HG02870 (cell line): ENCODE measurements around the gene CACNA2D4.

Experiments used
- ATAC-seq: cut with Tn5 transposase; IDR thresholded peaks from one replicate; pipeline ENCODE4 v1.9.1; 2021; ENCODE audit warnings: mild to moderate bottlenecking, moderate library complexity; ENCODE audit not compliant: unreplicated experiment

The CACNA2D4 gene

DNA sequence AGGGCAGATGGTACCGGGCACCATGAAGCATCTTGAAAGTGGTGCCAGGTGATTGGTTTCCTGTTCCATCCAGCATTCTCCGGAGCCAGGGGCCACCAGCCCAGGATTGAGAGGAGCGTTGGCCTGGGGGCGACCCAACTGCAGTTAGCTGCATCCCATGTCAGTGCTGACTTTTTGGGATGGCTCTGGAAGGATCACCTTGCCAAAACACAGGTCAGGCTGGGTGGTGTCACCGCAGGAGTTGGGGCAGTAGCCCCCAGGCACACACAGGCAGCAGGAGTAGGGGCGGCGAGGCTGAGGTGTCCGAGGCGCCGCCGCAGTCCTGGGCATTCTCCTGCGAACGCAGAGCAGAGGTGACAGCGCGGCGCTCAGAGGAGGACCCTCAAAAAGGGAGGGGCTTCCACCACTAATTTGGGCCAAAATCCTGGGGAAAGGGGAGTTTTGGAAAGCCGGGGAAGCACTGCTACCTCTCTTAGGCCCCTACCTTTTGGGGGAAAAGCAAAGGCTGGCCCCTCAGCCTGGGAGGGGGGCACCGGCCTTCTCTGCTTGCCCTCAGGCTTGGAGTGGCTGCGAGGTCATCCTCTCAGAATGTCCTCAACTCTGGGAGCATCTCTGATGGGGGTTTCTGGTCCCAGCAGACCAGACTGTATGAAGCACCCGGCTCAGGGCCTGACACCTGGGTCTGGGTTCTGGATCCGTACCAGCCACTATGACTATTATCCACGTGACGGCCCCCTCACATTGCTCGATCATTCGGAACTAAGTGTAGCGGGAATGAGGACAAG is 124.8 kb downstream of the CACNA2D4 start:
- ATAC-seq, result no peak

DNA sequence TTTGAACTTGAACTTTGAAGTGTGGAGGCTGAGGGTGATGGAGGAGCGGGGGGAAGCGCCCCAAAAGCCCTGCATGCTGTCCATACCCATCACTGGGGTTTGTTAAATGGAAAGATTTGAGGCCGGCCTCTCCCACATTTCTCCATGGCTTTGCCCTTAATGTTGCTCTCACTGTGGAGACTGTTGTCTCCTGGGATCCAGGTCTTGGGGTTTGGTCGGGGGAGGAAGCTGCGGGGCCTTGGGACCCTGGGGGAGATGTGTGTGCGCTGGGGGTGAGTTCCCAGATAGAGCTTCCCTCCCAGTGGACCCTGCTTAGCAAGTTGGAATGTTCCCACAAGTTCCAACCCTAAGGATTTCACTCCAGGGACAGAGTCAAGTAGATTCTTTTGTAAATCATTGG is 126.0 kb downstream of the CACNA2D4 start:
- no peak for ATAC-seq

DNA sequence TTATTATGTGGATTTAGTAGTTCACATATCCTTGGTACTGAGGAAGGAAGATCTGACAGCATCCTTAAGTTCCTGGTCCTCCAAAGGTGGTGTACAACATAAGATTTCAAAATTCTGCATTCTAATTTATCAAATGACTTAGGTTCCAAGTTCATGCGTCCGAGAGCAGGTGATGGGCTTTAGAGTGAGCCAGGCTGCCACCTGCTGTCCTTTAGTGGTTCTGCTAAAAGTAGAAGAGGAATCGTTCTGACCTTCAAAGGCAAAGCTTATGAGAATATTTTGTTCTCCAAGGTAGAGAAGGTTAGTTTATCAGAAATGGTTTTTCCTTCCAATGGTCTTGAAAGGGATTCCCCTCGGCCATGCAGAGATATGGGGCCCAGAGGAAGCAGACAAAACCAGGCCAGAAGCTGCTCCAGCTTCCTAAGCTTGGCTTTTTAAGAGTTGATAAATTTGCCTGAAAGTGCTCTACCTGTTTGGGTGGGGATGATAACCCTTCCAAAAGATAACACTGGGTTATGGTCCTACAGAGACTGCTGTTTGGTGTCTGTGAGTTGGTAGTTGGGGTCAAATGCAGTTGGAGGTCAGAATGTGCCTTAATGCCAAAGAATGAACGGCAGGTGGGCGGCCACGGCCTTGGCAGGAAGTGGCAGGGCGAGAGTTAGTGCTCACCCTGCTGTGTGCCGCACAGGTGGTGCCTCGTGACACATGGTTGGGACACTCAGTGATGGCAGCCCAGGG is 127.2 kb downstream of the CACNA2D4 start:
- ATAC-seq, result no peak

DNA sequence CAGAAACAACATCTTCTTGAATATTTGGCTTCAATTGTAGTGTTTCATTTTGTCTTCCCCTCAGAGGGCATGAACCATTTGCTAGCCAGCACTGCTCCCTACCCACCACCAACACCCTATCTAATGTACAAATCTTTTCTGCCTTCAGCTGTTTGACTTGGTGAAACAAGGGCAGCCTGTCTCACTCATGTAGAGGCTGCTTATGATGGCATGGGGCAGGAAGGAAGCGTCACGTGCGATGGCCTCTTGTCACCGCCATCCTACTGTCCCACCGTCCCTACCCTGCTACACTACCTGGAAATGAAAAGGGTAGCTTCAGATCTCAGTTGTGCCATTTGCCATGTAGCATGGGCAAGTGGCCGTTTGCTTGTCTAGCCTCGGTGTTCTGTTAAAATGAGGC is 128.0 kb downstream of the CACNA2D4 start:
- ATAC-seq, result no peak

DNA sequence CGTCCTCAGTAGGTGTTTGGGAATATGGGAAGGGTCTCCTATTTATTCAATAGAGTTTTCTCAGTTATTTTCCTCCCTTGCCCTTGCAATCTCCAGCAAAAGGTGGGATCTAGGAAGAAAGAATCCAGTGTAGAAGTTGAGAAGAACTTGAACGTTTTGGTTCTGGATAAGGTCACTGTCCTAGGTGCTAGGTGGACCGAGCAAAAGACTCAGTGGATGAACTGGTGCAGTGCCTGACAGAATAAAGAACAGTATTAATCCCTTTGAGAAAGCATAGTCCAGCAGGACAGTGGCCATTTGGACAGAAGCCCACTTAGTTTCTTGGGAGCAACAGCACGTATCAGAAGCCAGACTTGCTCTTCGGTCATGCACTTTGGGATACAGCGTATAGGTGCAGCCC is 130.7 kb downstream of the CACNA2D4 start:
- no peak for ATAC-seq

DNA sequence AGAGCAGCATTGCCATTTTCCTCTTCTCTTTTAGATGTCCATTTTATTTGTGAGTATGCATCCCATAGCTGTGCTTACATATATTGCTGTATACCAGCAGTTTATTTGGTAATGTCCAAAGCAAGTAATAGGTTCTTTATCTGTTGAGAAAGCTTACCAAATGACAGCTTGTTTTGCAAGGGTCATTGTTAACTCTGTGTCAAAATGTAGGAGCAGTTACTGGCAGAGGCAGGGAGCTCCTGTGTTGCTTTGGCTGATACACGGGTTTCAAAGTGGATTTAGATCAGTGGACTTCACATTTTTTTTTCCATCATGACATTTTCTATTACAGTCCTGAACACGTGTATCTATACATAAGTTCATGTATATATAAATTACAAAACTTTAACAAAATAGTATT is 136.2 kb downstream of the CACNA2D4 start:
- ATAC-seq, result no peak

DNA sequence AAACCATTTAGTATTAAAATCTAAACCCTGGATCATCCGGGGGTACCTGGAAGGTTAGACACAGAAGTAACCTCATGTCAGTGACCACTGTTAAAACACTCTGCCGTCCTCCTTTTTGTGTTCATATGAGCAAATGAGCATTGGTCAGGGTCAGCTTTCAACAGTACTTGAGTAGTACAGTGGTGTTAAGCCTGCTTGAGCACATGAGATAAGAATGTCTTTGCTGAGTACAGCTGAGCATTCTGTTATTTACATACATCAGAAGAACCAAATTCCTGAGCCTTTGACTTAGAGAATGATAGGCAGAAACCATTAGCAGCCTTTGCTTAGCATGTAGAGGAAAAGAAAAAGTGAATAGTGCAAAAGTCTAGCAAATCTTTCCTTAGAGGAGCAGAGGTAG is 136.7 kb downstream of the CACNA2D4 start:
- ATAC-seq, result no peak

DNA sequence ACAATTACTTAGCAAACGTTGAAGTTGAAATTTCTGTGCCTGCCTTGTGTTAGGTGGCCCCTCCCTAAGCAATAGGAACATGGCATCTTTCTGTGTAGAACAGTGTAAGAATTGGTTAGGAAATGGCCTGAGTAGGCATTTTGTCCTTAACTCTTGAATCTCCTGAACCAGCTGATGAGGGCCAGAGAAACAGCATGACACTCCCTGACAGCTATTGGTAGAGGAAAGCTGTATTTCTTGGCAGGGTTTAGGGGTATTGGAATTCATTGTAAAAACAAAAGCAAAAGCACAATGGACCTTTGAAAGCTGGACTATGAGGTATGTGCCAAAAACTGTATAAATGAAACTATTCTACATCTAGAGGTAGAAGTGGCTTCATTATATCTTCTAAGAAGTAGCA is 138.7 kb downstream of the CACNA2D4 start:
- ATAC-seq, result no peak

DNA sequence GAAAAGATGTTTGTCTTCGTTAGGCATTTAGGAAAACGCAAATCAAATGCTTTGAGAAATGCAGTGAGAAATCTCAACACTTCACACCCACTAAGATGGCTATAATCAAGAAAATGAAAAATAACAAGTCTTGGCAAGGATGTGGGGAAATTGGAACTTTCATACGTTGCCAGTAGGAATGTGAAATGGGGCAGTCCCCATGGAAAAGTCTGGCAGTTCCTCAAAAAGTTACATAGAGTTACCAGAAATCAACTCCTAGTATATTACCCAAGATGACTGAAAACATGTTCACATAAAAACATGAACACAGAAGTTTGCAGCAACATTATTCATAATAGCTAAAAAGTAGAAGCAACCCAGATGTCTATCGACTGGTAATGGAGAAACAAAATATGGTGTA is 139.5 kb downstream of the CACNA2D4 start:
- ATAC-seq, result no peak

DNA sequence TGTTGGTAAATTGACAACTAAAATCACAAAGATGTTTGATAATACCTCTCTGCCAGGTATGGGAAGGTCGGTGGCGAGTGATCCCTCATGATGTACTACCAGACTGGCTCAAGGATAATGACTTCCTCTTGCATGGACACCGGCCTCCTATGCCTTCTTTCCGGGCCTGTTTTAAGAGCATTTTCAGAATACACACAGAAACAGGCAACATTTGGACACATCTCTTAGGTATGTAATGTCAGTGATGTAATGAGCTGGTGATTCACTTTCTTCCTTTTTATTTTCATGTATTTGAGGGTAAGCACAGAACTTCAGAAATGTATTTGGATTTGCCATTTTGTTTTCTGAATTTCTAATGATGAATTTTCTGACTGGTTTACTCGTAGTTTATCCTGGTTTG is 140.7 kb downstream of the CACNA2D4 start:
- no peak for ATAC-seq

DNA sequence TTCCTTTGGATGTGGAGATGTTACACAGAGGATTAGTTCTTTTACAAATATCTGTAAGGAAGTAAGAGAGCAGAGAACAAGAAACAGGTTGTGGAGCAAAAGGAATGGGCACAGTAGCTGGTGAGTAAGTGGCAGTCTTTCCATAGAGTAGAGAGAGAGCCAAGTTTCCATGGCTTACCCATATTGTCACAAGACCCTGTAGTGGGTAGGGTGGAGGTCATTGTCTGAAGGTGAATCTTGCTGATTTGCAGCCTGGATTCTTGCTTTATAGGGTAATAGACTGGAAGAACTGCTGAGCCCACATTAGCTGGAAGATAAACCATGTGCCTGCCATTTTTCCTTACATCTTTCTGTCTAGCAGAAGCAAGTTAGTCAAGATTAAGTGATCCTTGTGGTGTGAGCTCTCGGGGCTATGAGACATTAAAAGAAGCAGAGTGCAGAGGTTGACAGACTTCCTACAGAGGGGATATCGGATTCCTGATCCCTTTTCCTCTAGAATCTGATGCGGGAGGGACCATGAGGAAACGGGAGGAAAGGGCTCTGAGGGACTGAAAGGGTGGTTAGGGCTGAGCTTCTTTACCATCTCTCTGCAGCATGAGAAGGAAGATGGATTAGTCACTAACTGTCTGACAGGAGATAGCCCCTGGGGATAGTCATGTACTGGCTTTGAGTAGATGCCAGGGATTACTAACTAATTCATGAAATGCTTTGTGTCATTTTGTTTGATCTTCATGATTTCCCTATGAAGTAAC is 142.1 kb downstream of the CACNA2D4 start:
- no peak for ATAC-seq

DNA sequence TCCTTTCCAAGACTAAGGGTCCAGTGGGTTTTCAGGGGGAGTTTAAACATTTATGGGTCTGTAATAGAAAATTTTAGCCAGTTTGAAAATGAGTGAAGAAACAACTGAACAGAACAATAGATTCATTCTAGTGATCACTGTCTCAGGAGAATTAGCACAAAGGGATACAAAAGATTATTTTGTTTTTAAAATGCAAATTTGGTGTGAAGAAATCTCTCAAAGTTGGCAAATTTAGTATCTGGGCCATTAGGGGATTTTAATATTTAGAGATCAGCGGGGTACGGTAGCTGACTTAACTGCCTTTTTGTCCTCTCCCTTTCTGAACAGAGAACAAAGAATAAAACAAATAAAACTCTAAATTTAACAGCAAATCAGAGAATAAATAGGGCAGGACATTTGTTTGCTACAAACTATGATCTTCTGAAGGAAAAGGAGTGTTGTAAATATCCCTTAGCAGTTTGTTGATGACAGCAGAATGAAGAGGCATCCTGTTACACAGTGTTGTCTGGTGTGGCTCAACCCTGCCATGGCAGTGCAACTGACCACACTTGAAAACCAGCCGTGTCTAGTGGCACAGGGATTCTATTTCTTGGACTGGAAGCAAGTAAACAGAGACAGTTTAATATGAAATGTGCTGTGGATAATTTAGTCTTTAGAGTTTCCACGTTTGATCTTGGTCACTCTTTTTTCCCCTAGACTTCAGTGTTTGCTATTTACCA is 144.4 kb downstream of the CACNA2D4 start:
- ATAC-seq, result no peak

DNA sequence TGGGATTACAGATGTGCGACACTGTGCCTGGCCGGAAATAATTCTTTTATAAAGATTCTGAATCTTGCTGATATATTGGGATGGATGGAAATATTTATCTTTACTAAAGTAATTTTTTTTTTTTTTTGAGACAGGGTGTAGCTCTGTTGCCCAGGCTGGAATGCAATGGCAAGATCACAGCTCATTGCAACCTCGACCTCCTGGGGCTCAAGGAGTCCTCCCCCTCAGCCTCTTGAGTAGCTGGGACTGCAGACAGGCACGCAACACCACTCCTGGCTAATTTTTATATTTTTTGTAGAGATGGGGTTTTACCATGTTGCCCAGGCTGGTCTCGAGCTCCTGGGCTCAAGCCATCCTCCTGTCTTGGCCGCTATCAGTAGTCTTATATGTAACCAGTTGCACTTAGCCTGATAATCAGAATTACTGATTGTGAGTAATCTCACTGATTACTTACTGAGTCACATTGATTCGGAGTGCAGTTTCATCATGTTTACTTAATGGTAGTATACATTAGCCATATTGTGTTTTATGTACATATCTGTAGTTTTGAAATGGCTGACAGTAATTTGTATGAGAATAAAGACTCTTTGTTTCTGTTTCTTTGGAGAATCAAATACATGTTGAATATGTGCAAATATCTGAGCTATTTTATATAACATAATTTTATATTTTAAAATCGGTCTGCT is 148.5 kb downstream of the CACNA2D4 start:
- ATAC-seq, result no peak

DNA sequence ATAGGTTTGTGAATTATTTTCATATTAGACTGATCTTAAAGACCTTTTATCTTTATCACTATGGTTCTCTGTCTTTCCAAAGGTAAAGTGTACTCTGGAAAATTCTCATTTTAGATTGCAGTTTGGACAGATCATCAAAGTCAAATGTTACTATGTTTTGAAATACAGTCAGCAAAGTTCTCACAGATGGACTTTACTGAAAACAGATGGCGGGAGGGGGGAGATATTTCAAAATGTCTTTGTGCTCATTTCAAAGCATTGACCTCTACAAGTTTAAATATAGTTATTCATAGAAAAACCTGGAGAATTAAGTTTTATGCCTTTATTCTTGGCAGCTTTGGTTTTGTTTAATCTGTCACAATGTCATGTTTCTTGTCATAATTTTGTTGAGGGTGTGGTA is 149.8 kb downstream of the CACNA2D4 start:
- ATAC-seq, result no peak

DNA sequence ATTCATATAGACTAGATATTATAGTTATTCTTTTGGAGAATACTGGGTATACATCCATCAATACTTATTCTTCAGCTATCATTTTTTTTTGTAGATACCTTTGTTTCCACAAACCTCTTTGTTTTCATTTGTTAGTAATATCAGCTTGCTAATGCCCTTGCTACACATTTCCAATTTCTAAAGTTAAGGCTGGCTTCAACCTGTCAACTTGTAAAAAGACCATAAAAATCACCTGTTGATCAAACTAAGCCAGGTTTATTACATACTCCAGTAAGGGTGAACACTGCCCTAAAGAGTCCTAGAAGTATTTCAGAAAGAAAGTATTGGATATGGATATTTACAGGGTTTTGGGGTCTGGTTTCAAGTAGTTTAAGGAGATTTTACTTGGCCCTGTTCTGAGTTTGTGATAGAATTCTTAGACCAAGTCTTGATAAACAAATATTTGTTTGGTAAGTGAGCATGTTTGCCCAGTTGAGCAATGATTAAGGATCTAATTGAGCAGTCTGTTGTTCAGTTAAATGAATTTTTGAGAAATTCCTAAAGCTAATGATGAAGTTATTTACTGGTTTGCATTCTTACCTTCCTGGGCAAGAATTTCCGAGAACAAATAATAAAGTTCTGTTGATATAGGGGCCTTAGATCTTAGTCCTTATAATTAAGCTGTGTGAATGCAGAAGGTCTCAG is 150.9 kb downstream of the CACNA2D4 start:
- ATAC-seq, result no peak

DNA sequence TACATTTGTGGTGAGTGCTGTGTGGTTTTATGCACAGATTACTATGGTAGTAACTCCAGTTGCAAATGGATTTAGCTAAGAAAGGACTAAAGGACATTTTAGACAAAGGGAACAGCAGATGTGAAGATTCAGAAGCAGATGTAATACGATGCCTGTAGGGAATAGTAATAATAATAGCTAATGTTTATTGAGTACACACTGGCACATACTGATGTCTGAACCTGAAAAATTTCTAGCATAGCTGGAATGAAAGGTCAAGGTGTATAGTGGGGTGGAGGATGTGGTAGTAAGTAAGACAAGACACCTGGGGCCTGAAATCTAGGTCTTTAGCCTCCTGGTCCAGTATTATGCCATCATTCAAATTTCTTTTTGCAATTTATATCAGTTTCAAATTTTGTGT is 152.3 kb downstream of the CACNA2D4 start:
- no peak for ATAC-seq

DNA sequence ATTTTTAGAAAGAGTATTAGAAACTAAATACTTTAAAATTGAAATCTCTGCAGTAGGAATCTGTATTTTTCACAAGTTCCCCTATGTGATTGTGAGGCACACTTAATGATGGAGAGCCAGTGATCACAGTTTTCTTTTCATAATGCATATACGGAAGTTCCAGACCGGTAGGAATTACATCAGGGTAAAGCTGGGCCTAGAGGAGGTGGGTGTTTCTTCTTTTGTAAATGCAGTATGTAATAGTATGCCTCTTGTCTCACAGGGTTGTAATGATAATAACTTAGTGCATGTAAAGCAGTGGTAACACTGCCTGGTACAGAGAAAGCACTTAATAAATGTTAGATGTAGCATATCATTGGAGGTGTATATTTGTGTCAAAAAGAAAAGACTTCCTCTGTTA is 155.3 kb downstream of the CACNA2D4 start:
- no peak for ATAC-seq

DNA sequence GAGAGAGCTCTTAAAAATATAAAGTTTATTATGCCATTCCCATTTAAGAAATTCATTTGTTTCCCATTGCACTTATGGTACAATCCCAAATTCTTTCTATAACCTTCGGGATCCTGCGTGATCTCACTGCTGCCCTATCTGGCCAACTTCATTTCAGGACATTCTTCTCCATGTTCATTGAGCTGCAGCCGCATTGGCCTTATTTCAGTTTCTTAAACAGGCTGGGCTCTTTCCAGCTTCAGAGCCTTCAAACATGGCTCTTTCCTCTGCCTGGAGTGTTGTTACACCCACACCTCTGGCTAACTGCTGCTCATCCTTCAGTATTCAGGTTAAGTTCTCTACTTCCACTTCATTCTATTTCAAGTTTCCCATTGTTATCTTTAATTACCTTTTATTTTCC is 156.6 kb downstream of the CACNA2D4 start:
- ATAC-seq, result no peak

DNA sequence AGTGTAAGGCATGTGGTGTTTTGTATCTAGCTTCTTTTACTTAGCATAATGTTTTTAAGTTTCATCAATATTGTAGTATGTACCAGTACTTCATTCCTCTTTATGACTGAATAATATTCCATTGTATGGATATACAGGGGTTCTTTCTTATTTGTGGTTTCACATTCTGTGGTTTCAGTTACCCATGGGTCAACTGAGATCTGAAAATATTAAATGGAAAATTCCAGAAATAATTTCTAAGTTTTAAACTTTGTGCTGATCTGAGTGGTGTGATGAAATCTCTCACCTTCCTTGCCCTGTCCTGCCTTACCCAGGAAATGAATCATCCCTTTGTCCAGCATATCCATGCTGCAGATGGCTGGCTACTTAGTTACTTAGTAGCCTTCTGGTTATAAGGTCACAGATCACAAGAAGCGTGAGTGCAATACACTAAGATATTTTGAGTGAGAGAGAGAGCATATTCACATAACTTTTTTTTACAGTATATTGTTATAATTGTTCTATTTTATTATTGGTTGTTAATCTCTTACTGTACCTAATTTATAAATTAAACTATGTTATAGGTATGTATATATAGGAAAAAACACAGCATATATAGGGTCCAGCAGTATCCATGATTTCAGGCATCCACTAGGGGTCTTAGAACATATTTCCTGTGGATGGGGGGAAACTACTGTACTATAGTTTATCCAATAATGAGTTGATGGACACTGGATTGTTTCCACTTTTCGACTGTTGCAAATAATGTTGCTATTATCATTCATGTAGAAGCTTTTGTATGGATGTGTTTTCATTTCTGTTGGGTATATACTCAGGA is 157.7 kb downstream of the CACNA2D4 start:
- ATAC-seq, result no peak
